GM12801 (cell line): ENCODE data around the gene PRR23A.

ENCODE experiments used
- CTCF ChIP-seq: IDR thresholded peaks from one replicate; pipeline ENCODE4 v1.5.1; 2011; ENCODE audit warnings: control low read depth; ENCODE audit not compliant: insufficient read length; ENCODE audit errors: extremely low read depth

The PRR23A gene

DNA sequence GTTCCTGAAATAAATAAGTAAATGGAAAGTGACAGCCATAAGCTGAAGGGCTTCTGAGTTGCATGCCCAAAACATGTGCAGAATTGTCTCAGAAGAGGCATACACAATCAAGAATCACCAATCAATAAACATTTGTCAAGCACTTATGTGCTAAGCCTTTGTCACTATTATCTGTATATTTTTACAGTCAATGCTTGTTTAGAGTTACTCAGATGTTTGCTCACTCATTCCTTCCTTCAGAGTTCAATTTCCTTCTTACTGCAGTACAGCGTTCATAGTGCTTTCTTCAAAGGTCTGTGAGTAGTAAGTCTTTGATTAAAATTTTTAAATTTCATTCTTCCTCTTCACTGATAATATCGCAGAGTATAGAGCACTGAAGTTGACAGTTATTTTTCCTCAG, 41.8 kb downstream of the PRR23A start:
- no peak for TF ChIP-seq CTCF

DNA sequence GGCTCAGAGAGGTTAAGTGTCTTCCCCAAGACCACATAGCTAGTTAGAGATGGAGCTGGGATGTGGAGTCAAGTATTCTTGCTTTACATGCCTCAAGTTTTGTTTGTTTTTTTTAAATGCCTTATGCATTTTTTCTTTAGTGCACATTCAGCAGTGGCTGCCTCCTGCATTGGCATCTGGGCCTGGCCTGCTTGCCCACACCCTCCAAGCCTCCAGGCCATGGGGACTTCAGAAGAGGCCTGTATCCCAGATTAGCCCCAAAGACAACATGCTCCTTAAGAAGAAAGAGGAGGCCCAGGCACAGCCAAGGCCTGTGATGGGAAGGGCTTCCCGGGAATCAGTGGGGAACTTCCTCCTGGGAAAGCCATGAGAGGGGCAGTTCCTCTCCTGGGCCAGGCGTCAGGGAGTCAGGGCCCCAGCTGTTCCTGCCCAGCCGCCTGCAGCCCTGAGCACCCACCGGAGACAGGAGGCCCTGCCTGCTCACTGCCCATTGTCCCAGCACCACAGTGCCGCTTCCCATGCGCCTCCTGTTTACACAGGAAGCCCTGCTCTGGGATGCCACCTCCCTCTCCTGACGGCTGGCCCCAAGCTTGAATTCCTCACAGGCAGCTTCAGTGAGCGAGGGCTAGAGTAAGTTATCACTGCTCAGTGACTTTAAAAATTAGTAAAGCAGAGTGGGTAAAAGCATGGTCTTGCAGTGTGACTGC, 43.1 kb downstream of the PRR23A start:
- TF ChIP-seq CTCF: no peak

GRCh38 chr3:138960417-138960852, 45.6 kb downstream of the PRR23A start:
- no peak for TF ChIP-seq CTCF
